GM19463 (cell line): ENCODE results near the gene CEBPG.

Source experiments
- ATAC-seq: cut with Tn5 transposase; IDR thresholded peaks from one replicate; pipeline ENCODE4 v1.9.1; 2021; ENCODE audit warnings: mild to moderate bottlenecking, moderate library complexity; ENCODE audit not compliant: unreplicated experiment

CEBPG gene

DNA sequence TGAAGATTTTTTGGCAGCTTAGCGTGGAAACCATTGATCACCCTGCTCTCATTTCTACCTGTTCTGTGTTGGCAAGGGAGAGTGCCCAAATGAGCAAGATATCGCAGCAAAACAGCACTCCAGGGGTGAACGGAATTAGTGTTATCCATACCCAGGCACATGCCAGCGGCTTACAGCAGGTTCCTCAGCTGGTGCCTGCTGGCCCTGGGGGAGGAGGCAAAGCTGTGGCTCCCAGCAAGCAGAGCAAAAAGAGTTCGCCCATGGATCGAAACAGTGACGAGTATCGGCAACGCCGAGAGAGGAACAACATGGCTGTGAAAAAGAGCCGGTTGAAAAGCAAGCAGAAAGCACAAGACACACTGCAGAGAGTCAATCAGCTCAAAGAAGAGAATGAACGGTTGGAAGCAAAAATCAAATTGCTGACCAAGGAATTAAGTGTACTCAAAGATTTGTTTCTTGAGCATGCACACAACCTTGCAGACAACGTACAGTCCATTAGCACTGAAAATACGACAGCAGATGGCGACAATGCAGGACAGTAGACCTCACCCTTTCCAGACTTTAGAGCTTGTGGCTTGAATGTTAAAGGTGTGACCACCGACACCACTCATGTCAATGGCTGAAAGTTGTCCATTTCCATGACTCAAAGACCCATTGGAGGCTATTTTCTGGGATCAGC lies 5.8 kb downstream of the CEBPG start:
- no peak for ATAC-seq

DNA sequence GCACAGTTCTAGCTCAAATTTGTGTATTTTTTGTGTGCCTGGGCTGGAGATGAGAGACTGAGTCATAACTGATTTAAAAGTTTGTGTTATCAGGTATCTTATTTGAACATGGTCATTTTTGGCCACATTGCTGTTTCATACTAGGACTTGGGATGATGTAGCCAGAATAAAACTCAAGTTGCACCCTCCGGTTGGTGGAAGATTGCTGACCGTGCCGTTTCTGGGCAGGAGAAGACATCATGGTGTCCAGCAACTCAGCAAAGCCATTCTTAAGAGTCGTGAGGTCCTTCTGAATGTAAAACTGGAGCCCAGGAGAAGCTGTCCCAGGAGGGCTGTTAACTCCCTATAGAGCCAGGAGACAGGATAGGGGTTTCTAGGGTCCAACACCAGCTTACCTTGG lies 7.6 kb downstream of the CEBPG start:
- ATAC-seq, result no peak

DNA sequence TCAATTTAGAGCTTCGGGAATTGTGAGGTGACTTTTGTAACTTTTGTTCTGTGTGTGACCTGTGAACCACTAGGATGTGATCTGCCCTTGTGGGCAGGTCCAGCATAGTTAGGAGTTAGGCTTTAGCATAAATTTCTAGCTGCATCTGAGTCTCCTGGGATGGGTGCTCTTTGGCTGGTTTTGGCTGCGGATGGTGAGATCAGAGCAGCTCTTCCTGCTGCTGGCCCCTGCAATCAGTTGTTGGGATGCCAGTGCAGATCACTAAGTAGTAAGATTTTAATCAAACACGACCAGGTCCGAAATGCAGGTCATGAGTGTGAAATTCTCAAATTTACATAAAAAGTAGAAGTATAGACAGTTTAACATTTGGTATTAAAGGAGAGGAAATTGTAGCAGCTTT lies 8.5 kb downstream of the CEBPG start:
- no peak for ATAC-seq

DNA sequence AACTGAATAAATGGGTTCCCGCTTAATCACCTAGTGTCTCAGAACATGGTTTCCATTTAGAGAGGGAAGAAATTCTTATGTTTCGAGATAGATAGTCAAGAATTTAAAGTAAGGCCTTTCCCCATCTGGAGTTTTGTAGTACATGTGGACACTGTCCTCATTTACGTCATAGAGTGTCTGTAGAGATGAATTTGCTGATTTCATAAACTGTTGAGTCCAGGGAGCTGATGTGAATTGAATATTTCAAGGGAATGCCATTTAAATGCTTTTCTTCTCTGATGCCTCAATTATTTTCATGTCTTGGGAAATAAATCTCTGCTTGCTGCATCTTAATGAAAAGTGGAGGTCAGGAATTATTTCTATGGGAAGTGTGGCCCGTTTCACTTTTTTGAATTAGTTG lies 9.5 kb downstream of the CEBPG start:
- no peak for ATAC-seq

- ATAC-seq, result no peak
Observed at GRCh38 chr19:33383720-33384292, 10.3 kb downstream of the CEBPG start.

- ATAC-seq, result no peak
Observed at GRCh38 chr19:33384983-33385382, 11.5 kb downstream of the CEBPG start.

GRCh38 chr19:33385956-33386355 lies 12.4 kb downstream of the CEBPG start:
- no peak for ATAC-seq

DNA sequence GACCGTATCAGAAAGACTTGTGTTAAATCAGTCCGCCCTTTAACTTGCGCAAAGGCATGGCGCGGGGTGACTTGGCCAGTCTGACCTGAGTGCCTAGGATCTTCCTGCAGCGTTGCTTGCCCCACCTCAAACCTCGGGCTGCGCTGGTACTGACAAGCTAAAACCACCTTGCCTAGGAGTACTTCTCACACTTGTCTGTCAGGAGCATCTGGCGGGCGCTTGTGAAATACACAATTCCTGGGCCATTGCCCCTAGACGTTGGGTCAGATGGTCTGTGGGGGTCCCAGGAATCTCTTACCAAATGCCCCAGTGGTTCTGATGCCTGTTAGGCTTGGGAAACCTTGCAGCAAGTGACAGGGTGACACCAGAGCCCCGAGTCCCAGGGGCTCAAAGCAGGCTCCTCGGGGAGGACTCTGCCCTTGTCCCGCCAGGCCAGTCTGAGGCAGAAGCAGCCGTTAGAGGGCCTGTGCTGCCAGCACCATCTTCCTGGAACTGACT lies 12.9 kb downstream of the CEBPG start:
- no peak for ATAC-seq

GRCh38 chr19:33387351-33388230 lies 14.1 kb downstream of the CEBPG start:
- no peak for ATAC-seq

DNA sequence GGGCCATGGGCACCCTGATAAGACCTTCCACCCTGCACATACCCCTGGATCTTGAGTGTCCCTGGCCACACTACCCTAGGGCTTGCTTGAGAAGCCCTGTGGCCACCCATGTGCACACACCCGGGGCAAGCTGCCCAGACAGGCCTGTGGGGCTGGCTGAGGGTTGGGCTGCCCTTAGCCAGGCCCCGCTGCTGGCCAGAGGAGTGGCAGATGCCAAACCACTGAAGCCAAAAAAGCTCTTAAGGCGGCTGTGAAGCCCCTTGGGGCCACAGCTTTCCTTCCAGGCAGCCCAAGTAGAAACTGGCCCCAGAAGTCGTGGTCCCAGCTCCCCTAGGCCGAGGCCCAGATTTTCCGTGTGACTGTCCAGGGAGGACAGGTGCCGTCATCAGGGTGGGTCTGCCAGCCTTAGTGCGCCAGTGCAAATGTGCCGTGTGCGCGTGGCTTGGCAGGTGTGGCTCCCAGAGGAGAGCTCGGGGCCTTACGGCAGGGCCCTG lies 14.8 kb downstream of the CEBPG start:
- no peak for ATAC-seq

GRCh38 chr19:33388725-33389420 lies 15.4 kb downstream of the CEBPG start:
- ATAC-seq, result no peak

GRCh38 chr19:33389421-33390100 lies 16.1 kb downstream of the CEBPG start:
- no peak for ATAC-seq

DNA sequence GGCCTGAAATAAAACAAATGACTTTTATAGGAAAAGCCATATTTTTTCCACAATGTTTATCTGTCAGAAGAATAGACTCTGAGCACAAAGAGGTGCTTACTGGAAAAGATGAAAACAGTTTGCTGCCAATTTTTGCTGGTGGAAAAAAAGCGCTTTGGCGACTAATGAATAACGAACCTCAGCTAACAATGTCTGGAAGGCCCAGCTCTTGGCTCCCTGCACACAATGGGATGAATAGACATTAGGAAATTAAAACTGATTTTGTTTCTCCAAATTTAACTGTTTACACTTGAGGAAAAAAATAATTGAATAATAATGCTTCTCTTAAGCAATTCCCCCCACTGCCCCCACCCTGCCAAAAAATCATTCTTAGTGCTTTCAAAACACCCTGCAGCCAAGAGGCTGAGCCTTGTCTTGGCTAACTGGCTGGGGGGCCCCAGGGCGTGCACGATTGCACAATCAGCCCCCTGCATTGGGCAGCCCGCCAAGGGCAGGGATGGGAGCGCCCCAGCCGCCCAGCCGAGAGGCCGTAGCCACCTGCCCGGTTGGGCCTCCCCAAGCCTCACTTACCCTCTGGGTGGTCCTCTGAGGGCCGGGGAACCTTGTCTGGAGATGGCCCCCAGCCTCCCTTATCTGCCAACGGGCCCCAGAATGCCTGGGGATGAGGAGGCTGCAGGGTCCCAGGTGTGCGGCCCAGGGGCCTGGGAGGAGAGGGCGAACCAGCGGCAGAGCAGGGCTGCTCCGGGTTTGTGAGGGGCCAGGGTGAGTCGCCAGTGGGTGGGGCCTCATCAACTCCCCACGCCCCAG lies 16.8 kb downstream of the CEBPG start:
- no peak for ATAC-seq

GRCh38 chr19:33390908-33391630 lies 17.6 kb downstream of the CEBPG start:
- no peak for ATAC-seq

DNA sequence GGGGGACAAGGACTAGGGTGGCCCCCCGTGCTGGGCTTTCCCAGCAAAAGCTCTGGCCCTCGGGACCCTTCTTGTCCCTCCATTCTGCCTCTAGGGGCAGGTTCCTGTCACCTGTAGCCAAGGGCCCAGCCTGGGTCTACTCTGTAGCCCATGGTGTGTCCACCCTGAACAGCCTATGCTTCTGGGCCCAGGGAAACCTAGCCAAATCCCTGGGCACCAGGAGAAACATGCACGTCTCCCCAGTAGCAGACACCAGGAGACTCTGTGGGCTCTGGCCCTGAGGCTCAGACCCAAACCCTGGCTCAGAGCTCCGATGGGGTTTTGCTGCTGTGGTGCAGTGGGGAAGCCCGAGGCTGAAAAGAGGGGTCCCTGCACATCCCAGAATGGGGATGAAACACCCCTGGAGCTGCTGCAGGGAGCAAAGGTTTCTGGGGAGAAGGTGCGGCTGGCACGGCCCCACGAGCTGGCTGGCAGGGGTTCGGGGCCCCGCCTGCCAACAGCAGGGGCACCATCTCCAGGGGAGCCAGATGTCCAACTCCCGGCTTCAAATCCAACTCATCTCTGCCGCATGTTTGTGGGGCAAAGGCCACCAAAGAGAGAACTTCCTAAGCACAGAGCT lies 18.2 kb downstream of the CEBPG start:
- no peak for ATAC-seq

DNA sequence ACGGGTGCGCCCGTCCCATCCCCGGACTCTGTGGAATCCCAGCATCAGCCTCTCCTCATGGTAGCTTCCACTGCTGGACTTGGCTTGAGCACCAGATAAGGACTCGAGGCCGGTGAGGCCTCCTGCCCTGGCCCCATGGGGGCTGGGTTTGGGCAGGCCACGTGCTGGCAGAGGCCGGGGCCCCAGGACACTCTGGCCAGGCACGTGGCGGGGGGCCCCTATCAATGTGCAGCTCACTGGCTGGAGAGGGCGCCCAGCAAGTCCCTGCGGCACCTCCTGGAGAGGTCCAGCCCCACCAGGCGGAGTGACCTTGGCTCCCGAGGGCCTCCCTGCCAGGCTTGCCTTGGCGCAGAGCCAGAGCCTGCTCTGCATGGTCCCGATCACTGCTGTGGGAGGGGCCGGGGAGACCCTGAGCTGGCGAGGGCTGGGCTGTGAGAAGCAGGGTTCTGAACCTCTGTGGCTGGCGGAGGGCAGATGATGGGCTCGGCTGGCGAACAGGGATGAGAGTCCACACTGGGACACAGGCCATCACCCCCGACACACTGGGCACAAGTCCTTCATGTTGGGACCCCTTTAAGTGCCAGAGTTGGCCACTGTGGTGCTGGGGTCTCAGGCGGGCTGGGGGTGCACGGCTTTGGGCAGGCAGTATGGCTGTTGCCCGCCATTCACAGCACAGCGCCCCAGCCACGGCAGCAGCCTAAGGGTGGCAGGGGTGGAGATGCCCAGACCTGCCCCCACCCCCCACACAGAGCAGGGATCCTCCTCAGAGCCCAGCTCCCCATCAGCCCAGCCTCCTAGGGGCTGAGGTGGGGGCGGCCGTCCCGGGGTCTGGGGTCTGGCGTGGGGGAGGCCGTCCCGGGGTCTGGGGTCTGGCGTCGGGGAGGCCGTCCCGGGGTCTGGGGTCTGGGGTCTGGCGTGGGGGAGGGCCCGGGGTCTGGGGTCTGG lies 19.1 kb downstream of the CEBPG start:
- ATAC-seq, result no peak

DNA sequence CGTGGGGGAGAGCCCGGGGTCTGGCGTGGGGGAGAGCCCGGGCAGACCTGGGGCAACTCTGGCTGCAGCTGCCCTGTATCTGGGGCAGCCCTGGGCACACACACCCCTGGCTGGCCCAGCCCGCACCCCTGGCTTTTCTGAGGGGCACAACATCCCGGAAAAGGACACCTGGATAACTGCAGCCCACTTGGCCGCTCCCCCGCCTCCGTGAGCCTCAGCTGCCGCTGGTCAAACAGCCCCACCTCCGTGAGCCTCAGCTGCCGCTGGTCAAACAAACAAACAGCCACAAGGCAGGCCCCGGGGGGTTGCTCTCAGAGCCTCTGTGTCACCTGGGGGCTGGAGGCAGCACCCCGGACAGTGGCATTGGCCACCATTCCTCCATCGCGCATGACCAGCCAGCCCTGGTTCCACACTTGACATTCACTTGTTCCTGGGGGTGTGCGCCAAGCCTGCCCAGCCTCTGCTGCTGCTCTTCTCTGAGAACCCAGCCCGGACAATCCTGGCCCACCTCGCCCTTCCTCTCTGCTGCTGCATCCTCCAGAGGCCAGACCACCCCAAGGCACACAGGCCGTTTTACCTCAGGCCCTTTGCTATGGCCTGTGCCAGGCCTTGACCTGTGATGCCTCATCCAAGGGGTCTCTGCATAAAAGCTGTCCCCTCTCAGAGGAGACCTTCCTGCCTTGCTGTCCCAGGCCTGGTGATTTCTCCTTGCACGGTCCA lies 19.9 kb downstream of the CEBPG start:
- ATAC-seq, result no peak
